CD14-positive monocyte (primary cell): ENCODE results near the gene HSF2. TPM values are rescaled to one million over a fixed set of nuclear protein-coding genes. Genes with fewer than 3 reads are reported as not detected.

Experiments
- DNase-seq, 3 donors: peaks; one replicate each; pipeline ENCODE4 v3.0.0-alpha.2; 2011 to 2022
- H2AFZ ChIP-seq: 2 replicates; pipeline ENCODE4 v1.6.0; 2012; ENCODE audit warnings: mild to moderate bottlenecking, low read depth, low read length, inconsistent platforms; ENCODE audit not compliant: insufficient read depth, poor library complexity, severe bottlenecking
- H3K27ac ChIP-seq, 2 donors: 1 replicate in 1 of 2; 2 replicates in 1 of 2; pipeline ENCODE4 v1.5.1; 2012 to 2013; ENCODE audit warnings: low read length in 2 of 2, control low read depth in 1 of 2, inconsistent platforms in 1 of 2, low read depth in 1 of 2, mild to moderate bottlenecking in 1 of 2
- H3K27me3 ChIP-seq, 2 donors: one replicate each; pipeline versions ENCODE4 v1.6.0 to v1.6.1; 2011 to 2013; ENCODE audit warnings: low read length in 2 of 2; ENCODE audit not compliant: control insufficient read depth in 2 of 2, insufficient read depth in 2 of 2
- H3K36me3 ChIP-seq, 2 donors: replicated peaks in 1 of 2; 1 replicate in 1 of 2; 2 replicates in 1 of 2; pipeline versions ENCODE4 v1.5.1 to v1.6.1; 2012 to 2013; ENCODE audit warnings: low read length in 2 of 2, control low read depth in 1 of 2, inconsistent platforms in 1 of 2, mild to moderate bottlenecking in 1 of 2; ENCODE audit not compliant: insufficient read depth in 2 of 2, control insufficient read depth in 1 of 2
- H3K4me1 ChIP-seq, 2 donors: 1 replicate in 1 of 2; 2 replicates in 1 of 2; pipeline versions ENCODE4 v1.5.1 to v1.6.1; 2012 to 2013; ENCODE audit warnings: low read length in 2 of 2, control low read depth in 1 of 2, inconsistent platforms in 1 of 2, mild to moderate bottlenecking in 1 of 2, moderate library complexity in 1 of 2; ENCODE audit not compliant: insufficient read depth in 2 of 2, control insufficient read depth in 1 of 2
- H3K4me2 ChIP-seq: replicated peaks from 2 replicates; pipeline ENCODE3; 2012; ENCODE audit warnings: low read length, moderate library complexity, mild to moderate bottlenecking; ENCODE audit not compliant: poor library complexity, severe bottlenecking; ENCODE audit errors: extremely low read depth
- H3K4me3 ChIP-seq, 3 experiments: fragments of 200-600 bp in 1 of 3; sonication (generic) in 1 of 3; replicated peaks in 1 of 3; 1 replicate in 2 of 3; 2 replicates in 1 of 3; pipeline ENCODE4 v1.5.1; 2011 to 2013; ENCODE audit warnings: low read length in 3 of 3, mild to moderate bottlenecking in 3 of 3, control low read depth in 2 of 3, low read depth in 2 of 3, inconsistent platforms in 1 of 3, moderate library complexity in 1 of 3
- H3K79me2 ChIP-seq: 2 replicates; pipeline ENCODE4 v1.6.0; 2012; ENCODE audit warnings: mild to moderate bottlenecking, control low read depth, inconsistent platforms, low read length, moderate library complexity; ENCODE audit not compliant: insufficient read depth
- H3K9ac ChIP-seq: 2 replicates; pipeline ENCODE4 v1.6.0; 2017; ENCODE audit warnings: low read length, mild to moderate bottlenecking; ENCODE audit not compliant: insufficient read depth, poor library complexity, severe bottlenecking
- H3K9me3 ChIP-seq, 2 donors: replicated peaks in 1 of 2; 1 replicate in 1 of 2; 2 replicates in 1 of 2; pipeline versions ENCODE4 v1.5.1 to v1.6.1; 2012 to 2013; ENCODE audit warnings: low read length in 2 of 2, control low read depth in 1 of 2; ENCODE audit not compliant: control insufficient read depth in 1 of 2, insufficient read depth in 1 of 2
- H4K20me1 ChIP-seq: 2 replicates; pipeline ENCODE4 v1.6.0; 2012; ENCODE audit warnings: mild to moderate bottlenecking, low read length, control low read depth, moderate library complexity; ENCODE audit not compliant: insufficient read depth
- H3K27ac Mint-ChIP-seq, 7 donors: one replicate each; pipeline ENCODE4 v1.8.0; 2020; ENCODE audit warnings: mild to moderate bottlenecking in 7 of 7, mixed read lengths in 7 of 7, moderate library complexity in 6 of 7, inconsistent platforms in 2 of 7
- H3K27me3 Mint-ChIP-seq, 3 donors: one replicate each; pipeline ENCODE4 v1.8.0; 2021 to 2022; ENCODE audit warnings: low read depth in 3 of 3, mild to moderate bottlenecking in 3 of 3, mixed read lengths in 3 of 3, moderate library complexity in 3 of 3, inconsistent platforms in 1 of 3
- H3K36me3 Mint-ChIP-seq, 2 donors: one replicate each; pipeline ENCODE4 v1.8.0; 2020; ENCODE audit warnings: mixed read lengths in 2 of 2, inconsistent platforms in 1 of 2, mild to moderate bottlenecking in 1 of 2
- H3K4me1 Mint-ChIP-seq: one replicate; pipeline ENCODE4 v1.8.0; 2020; ENCODE audit warnings: mild to moderate bottlenecking, mixed read lengths
- H3K4me3 Mint-ChIP-seq, 2 donors: one replicate each; pipeline ENCODE4 v1.8.0; 2020; ENCODE audit warnings: mild to moderate bottlenecking in 2 of 2, mixed read lengths in 2 of 2, moderate library complexity in 1 of 2
- H3K9me3 Mint-ChIP-seq, 7 donors: one replicate each; pipeline ENCODE4 v1.8.0; 2020 to 2022; ENCODE audit warnings: mixed read lengths in 7 of 7, mild to moderate bottlenecking in 6 of 7, moderate library complexity in 6 of 7, inconsistent platforms in 2 of 7
- CTCF ChIP-seq: fragments of 200-600 bp; IDR thresholded peaks from one replicate; pipeline ENCODE4 v1.8.0; 2022; ENCODE audit warnings: antibody characterized with exemption, mild to moderate bottlenecking
- whole genome bisulfite sequencing: methylation state at CpG from one replicate; pipeline ENCODE4 v1.1.5; 2013; ENCODE audit warnings: missing lambda C conversion rate; ENCODE audit not compliant: insufficient coverage; 5-methylcytosine and 5-hydroxymethylcytosine counted together
- intact Hi-C, 2 donors: fragments of 100-400 bp; cut with micrococcal nuclease; formaldehyde crosslinking; loops; one replicate each; pipeline versions ENCODE4 v1.15.0 to v1.15.1; 2023
- polyA plus RNA-seq, 3 donors: library from polyadenylated mRNA; depleted of rRNA in 1 of 3; unstranded in 2 of 3; stranded (reverse) in 1 of 3; fragments of 300-500 nt in 2 of 3; fragments of >200 nt in 1 of 3; fragmentation: Illumina TruSeq in 2 of 3; gene quantifications; 1 replicate in 2 of 3; 2 replicates in 1 of 3; pipeline ENCODE4 v1.2.3, GENCODE V29; 2012 to 2021

Gene HSF2
- polyA plus RNA-seq, 3 donors, result 2.3 to 8.8 (median 2.6) TPM

- WGBS, result no CpG with 5 or more reads among the region's 1 CpG
- Histone ChIP-seq H4K20me1 (no peaks in the 10 kb centered on the region), H3K4me1 (peaks cover 0 to 2% of the 10 kb centered on the region in 2 donors), H3K27me3 (no peaks in the 10 kb centered on the region), H2AFZ (no peak overlapping the region), H3K4me2 (no peak overlapping the region), H3K4me3 (no peak overlapping the region), H3K36me3 (peaks cover 11 to 76% of the 10 kb centered on the region in 2 donors), H3K27ac (no peak overlapping the region), H3K9ac (no peak overlapping the region), H3K79me2 (no peaks in the 10 kb centered on the region), H3K9me3 (no peaks in the 10 kb centered on the region)
- H3K27ac Mint-ChIP-seq, result no peak overlapping the region
- no peaks in the 10 kb centered on the region for H3K9me3 Mint-ChIP-seq
- H3K4me3 Mint-ChIP-seq, result no peak overlapping the region
- TF ChIP-seq CTCF, result no peak
- no peaks in the 10 kb centered on the region for H3K27me3 Mint-ChIP-seq
- H3K4me1 Mint-ChIP-seq, result peaks cover 2% of the 10 kb centered on the region
- intact Hi-C loops, result no loop called here
- H3K36me3 Mint-ChIP-seq, result peaks cover 50 to 64% of the 10 kb centered on the region in 2 donors
- DNase-seq, result no peak
Measured at GRCh38 chr6:122423734-122424133, 24.3 kb downstream of the HSF2 start.

- H3K4me3 Mint-ChIP-seq, result no peak overlapping the region
- H3K27ac Mint-ChIP-seq, result no peak overlapping the region
- Histone ChIP-seq H4K20me1 (no peaks in the 10 kb centered on the region), H3K4me3 (no peak overlapping the region), H3K27me3 (no peaks in the 10 kb centered on the region), H2AFZ (no peak overlapping the region), H3K79me2 (no peaks in the 10 kb centered on the region), H3K4me1 (peaks cover 0 to 11% of the 10 kb centered on the region in 2 donors), H3K36me3 (peaks cover 12 to 60% of the 10 kb centered on the region in 2 donors), H3K9ac (no peak overlapping the region), H3K9me3 (no peaks in the 10 kb centered on the region), H3K4me2 (no peak overlapping the region), H3K27ac (no peak overlapping the region)
- peaks cover 10% of the 10 kb centered on the region for H3K4me1 Mint-ChIP-seq
- no peak for DNase-seq
- no peaks in the 10 kb centered on the region for H3K27me3 Mint-ChIP-seq
- H3K9me3 Mint-ChIP-seq, result no peaks in the 10 kb centered on the region
- WGBS, result 70% methylated on average over 2 of the region's 3 CpGs
- no peak for TF ChIP-seq CTCF
- intact Hi-C loops, result no loop called here
- H3K36me3 Mint-ChIP-seq, result peaks cover 51 to 71% of the 10 kb centered on the region in 2 donors
Measured at GRCh38 chr6:122426597-122426996, 27.1 kb downstream of the HSF2 start.
